ENCODE results near the gene CRHR2.

DNA sequence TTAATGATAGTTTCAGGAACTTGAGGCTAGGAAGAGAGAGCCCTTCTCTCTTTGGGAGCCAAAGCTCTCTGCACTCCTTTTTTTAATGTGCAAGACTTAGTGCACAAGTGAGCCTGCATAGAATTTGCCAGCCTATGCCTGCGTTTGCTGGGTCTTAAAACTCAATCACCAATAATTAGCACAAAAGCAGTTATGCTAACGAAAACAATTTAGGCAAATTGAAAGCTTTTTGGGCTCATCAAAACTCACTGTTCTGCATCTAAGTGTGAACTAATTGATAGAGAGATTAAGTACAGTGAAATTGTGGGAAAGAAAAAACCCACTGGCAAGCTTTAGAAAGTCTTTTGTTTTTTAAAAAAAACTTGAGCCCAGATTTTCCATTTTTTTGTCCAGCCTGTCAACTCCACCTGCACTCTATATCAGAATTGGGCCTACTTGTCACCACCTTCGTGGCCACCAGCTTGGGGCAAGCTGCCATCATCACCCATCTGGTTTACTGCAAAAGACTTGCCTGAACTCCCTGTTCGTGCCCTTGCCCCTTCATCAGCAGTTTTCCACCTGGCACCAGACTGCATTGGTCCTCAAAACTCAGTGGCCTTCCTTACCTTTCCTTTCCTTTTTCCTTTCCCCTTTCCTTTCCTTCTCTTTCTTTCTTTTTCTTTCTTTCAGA is 37.8 kb downstream of the CRHR2 start:
- no peak for TF ChIP-seq CTCF (IDR thresholded peaks at IDR 0.05; ENCODE audit: low read length)
- TF ChIP-seq EZH2 (IDR thresholded peaks at IDR 0.05; ENCODE audit: borderline replicate concordance, low read length) = no peak
